ENCODE data around the gene SSC5D. TPM values are rescaled to one million over a fixed set of nuclear protein-coding genes. Genes with fewer than 3 reads are reported as not detected.

The SSC5D gene
- total RNA-seq, 1 donor from 2014 or later: 46.8 TPM

DNA sequence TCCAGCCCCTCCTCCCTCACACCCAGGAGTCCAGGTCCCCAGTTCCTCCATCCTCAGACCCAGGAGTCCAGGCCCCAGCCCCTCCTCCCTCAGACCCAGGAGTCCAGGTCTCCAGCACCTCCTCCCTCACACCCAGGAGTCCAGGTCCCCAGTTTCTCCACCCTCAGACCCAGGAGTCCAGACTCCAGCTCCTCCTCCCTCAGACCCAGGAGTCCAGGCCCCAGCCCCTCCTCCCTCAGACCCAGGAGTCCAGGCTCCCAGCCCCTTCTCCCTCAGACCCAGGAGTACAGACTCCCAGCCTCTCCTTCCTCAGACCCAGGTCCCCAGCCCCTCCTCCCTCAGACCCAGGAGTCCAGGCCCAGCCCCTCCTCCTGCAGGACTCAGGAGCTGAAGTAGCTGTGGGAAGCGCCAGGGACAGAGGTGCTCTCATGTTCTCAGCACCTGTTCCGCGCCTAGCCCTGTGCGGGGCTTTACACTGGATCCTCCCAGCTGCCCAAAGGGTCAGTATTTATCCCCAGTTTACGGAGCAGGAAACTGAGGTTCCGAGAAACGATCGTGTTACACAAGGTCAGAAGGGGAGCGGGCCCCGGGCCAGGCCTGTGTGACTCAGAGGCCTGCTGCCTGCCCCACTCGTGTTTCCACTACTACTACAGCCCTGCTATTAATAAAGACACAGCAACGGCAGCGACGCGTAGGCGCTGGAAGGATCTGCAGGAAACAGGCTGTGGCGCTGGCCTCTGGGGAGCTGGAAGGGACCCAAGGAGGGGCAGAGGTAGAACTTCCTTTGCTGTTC lies 58.8 kb downstream of the SSC5D start:
- no peak for TF ChIP-seq EZH2 (IDR thresholded peaks at IDR 0.05; ENCODE audit: insufficient read depth, low read length)
- TF ChIP-seq, protein P1, sequence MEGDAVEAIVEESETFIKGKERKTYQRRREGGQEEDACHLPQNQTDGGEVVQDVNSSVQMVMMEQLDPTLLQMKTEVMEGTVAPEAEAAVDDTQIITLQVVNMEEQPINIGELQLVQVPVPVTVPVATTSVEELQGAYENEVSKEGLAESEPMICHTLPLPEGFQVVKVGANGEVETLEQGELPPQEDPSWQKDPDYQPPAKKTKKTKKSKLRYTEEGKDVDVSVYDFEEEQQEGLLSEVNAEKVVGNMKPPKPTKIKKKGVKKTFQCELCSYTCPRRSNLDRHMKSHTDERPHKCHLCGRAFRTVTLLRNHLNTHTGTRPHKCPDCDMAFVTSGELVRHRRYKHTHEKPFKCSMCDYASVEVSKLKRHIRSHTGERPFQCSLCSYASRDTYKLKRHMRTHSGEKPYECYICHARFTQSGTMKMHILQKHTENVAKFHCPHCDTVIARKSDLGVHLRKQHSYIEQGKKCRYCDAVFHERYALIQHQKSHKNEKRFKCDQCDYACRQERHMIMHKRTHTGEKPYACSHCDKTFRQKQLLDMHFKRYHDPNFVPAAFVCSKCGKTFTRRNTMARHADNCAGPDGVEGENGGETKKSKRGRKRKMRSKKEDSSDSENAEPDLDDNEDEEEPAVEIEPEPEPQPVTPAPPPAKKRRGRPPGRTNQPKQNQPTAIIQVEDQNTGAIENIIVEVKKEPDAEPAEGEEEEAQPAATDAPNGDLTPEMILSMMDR (IDR thresholded peaks at IDR 0.05; ENCODE audit: insufficient read depth, low read depth, low read length): no peak
- Histone ChIP-seq H3K9me3 (ENCODE audit: insufficient read depth, low read depth, low read length) (no peaks in the 10 kb centered on the region), H3K27ac (ENCODE audit: low read depth, low read length) (peak overlapping the region; percentile 40), H3K36me3 (ENCODE audit: insufficient read depth, low read length) (no peaks in the 10 kb centered on the region), H2AFZ (ENCODE audit: low read depth, low read length) (no peak overlapping the region), H3K4me1 (ENCODE audit: insufficient read depth, low read length) (peaks cover 26% of the 10 kb centered on the region), H3K4me2 (ENCODE audit: low read length) (peak overlapping the region; percentile 62), H3K9ac (ENCODE audit: low read length) (peak overlapping the region; percentile 17), H3K27me3 (ENCODE audit: insufficient read depth, low read length) (no peaks in the 10 kb centered on the region), H4K20me1 (ENCODE audit: insufficient read depth, low read length) (no peaks in the 10 kb centered on the region), H3K79me2 (ENCODE audit: insufficient read depth, low read length) (no peaks in the 10 kb centered on the region), H3K4me3 (ENCODE audit: insufficient read depth, low read depth, low read length) (no peak overlapping the region)
- Mint-ChIP-seq H3K4me1 (ENCODE audit: low read depth, unreplicated experiment) (peaks cover 16% of the 10 kb centered on the region), H3K36me3 (ENCODE audit: low read depth, unreplicated experiment) (peaks cover 2% of the 10 kb centered on the region), H3K4me3 (ENCODE audit: unreplicated experiment) (no peak overlapping the region), H3K27ac (ENCODE audit: unreplicated experiment) (no peak overlapping the region), H3K9me3 (ENCODE audit: unreplicated experiment) (no peaks in the 10 kb centered on the region), H3K27me3 (ENCODE audit: low read depth, unreplicated experiment) (peaks cover 3% of the 10 kb centered on the region)
- FAIRE-seq (no peak), DNase-seq (ENCODE audit: low read depth) (peak; percentile 82)

DNA sequence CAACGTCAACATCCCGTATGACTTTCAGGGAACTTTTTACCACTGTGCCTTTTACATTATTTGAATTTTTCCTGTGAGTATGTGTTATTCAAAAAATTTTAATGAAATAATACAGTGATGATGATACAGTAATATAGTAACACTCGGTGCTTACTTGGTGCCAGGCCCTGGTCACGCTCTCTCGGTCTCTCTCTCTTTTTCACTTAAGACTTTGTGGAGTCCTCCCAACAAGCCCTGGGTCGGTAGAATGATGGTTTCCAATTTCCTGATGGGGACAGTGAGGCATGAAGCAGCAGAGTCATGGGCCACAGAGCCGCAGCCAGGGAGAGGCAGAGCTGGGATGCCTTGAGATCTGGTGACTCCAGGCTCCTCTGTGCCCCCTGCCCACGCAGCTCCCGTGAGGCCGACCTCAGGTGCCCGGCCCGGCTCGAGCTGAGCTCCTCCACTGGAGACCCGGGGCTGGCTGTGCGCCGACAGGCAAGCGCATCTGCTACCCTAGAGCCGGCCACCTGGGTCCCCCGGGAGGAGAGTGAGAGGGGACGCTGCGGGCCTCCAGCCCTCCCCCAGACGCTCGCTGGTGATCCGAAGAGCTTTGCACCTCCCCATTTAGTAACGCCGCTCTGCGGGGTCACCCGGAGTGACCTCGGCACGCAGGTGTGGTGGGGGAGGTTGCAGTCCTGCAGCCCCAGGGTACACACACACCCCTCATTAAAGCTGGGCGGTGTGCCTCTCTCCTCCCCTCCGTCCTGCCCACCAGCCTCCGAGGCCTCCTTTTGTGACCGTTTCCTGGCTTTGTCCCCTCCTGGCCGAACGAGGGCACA lies 61.5 kb downstream of the SSC5D start:
- H3K27me3 ChIP-seq (ENCODE audit: insufficient read depth, low read length): no peaks in the 10 kb centered on the region
- Mint-ChIP-seq H3K4me3 (ENCODE audit: unreplicated experiment) (peak overlapping the region; percentile 58), H3K36me3 (ENCODE audit: low read depth, unreplicated experiment) (peaks cover 2% of the 10 kb centered on the region), H3K27me3 (ENCODE audit: low read depth, unreplicated experiment) (no peaks in the 10 kb centered on the region), H3K9me3 (ENCODE audit: unreplicated experiment) (no peaks in the 10 kb centered on the region), H3K27ac (ENCODE audit: unreplicated experiment) (peak overlapping the region; percentile 95), H3K4me1 (ENCODE audit: low read depth, unreplicated experiment) (peaks cover 38% of the 10 kb centered on the region)
- no peaks in the 10 kb centered on the region for H3K36me3 ChIP-seq (ENCODE audit: insufficient read depth, low read length)
- peak overlapping the region; percentile 99 for H3K27ac ChIP-seq (ENCODE audit: low read depth, low read length)
- no peaks in the 10 kb centered on the region for H3K79me2 ChIP-seq (ENCODE audit: insufficient read depth, low read length)
- TF ChIP-seq EZH2 (IDR thresholded peaks at IDR 0.05; ENCODE audit: insufficient read depth, low read length): no peak
- H3K4me2 ChIP-seq (ENCODE audit: low read length): peak overlapping the region; percentile 83
- FAIRE-seq: no peak
- peak overlapping the region; percentile 40 for H3K4me3 ChIP-seq (ENCODE audit: insufficient read depth, low read depth, low read length)
- no peaks in the 10 kb centered on the region for H3K9me3 ChIP-seq (ENCODE audit: insufficient read depth, low read depth, low read length)
- no peaks in the 10 kb centered on the region for H4K20me1 ChIP-seq (ENCODE audit: insufficient read depth, low read length)
- H3K4me1 ChIP-seq (ENCODE audit: insufficient read depth, low read length): peaks cover 41% of the 10 kb centered on the region
- H3K9ac ChIP-seq (ENCODE audit: low read length): peak overlapping the region; percentile 86
- peak overlapping the region; percentile 65 for H2AFZ ChIP-seq (ENCODE audit: low read depth, low read length)
- peak; percentile 93 for DNase-seq (ENCODE audit: low read depth)

DNA sequence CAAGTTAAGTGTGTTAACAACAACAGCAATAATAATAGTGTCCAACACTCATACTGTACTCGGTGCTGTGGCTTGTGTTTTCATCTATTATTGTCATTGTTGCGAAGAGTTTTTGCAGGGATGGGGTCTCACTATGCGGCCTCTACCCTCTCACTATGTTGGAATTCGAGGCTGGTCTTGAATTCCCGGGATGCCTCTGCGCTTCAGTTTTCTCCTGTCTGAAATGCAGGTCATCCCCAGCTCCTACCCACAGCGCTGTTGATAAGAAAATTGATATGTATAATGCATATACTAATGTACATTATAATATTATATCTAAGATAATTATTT lies 62.0 kb downstream of the SSC5D start:
- Mint-ChIP-seq H3K27ac (ENCODE audit: unreplicated experiment) (peak overlapping the region; percentile 95), H3K4me1 (ENCODE audit: low read depth, unreplicated experiment) (peaks cover 35% of the 10 kb centered on the region)

More for the DNA sequence above, 62.0 kb downstream of the SSC5D start:
- Histone ChIP-seq H4K20me1 (ENCODE audit: insufficient read depth, low read length) (no peaks in the 10 kb centered on the region), H3K4me1 (ENCODE audit: insufficient read depth, low read length) (peaks cover 41% of the 10 kb centered on the region), H3K9ac (ENCODE audit: low read length) (peak overlapping the region; percentile 86), H3K27me3 (ENCODE audit: insufficient read depth, low read length) (no peaks in the 10 kb centered on the region), H3K27ac (ENCODE audit: low read depth, low read length) (peak overlapping the region; percentile 99), H3K4me2 (ENCODE audit: low read length) (peak overlapping the region; percentile 83), H3K79me2 (ENCODE audit: insufficient read depth, low read length) (no peaks in the 10 kb centered on the region), H2AFZ (ENCODE audit: low read depth, low read length) (peak overlapping the region; percentile 65), H3K36me3 (ENCODE audit: insufficient read depth, low read length) (no peaks in the 10 kb centered on the region), H3K9me3 (ENCODE audit: insufficient read depth, low read depth, low read length) (no peaks in the 10 kb centered on the region), H3K4me3 (ENCODE audit: insufficient read depth, low read depth, low read length) (peak overlapping the region; percentile 40)
- TF ChIP-seq EZH2 (IDR thresholded peaks at IDR 0.05; ENCODE audit: insufficient read depth, low read length): no peak
- TF ChIP-seq, protein P1 (IDR thresholded peaks at IDR 0.05; ENCODE audit: insufficient read depth, low read depth, low read length): no peak
- Mint-ChIP-seq H3K9me3 (ENCODE audit: unreplicated experiment) (no peaks in the 10 kb centered on the region), H3K36me3 (ENCODE audit: low read depth, unreplicated experiment) (peaks cover 2% of the 10 kb centered on the region), H3K4me3 (ENCODE audit: unreplicated experiment) (peak overlapping the region; percentile 58), H3K27me3 (ENCODE audit: low read depth, unreplicated experiment) (no peaks in the 10 kb centered on the region)
- no peak for FAIRE-seq
- DNase-seq (ENCODE audit: low read depth): peak; percentile 49
